NCI-H1930 (cell line): Measurements from ENCODE around the gene RS1.

Experiments used
- DNase-seq, 2 experiments: peaks; one replicate each; lab custom pipeline; 2025; lab: John Stamatoyannopoulos, UW

RS1 gene

GRCh38 chrX:18672008-18672407, at the start of gene RS1:
RS1 (minus strand) TSS chrX:18672108; CDS start chrX:18672068, 40 bp downstream.
- no peak for DNase-seq

- DNase-seq = no peak
Observed at GRCh38 chrX:18719852-18720251, 47.9 kb upstream of the RS1 start.

- DNase-seq = no peak
Observed at GRCh38 chrX:18714910-18715309, 43.0 kb upstream of the RS1 start.

- DNase-seq = no peak
Observed at GRCh38 chrX:18709833-18710232, 37.9 kb upstream of the RS1 start.

GRCh38 chrX:18707426-18708049, 35.6 kb upstream of the RS1 start, which contains the start of gene PPEF1:
PPEF1 (plus strand) TSS chrX:18707645; CDS start chrX:18707781, 136 bp downstream.
- no peak for DNase-seq

- DNase-seq = no peak
Observed at GRCh38 chrX:18702362-18703195, 30.7 kb upstream of the RS1 start.

- no peak for DNase-seq
Observed at GRCh38 chrX:18701621-18702361, 29.9 kb upstream of the RS1 start.

- DNase-seq = peak in 1 of 2 experiments; percentile 10
Observed at GRCh38 chrX:18698737-18699650, 27.1 kb upstream of the RS1 start.

GRCh38 chrX:18696653-18697052, 24.7 kb upstream of the RS1 start:
- no peak for DNase-seq

- no peak for DNase-seq
Observed at GRCh38 chrX:18692541-18692940, 20.6 kb upstream of the RS1 start.

GRCh38 chrX:18691431-18691830, 19.5 kb upstream of the RS1 start:
- no peak for DNase-seq

GRCh38 chrX:18687856-18688495, 16.1 kb upstream of the RS1 start:
- DNase-seq = no peak

GRCh38 chrX:18682979-18683387, 11.1 kb upstream of the RS1 start:
- no peak for DNase-seq

GRCh38 chrX:18681996-18682395, 10.1 kb upstream of the RS1 start:
- no peak for DNase-seq

GRCh38 chrX:18677161-18677869, 5.4 kb upstream of the RS1 start:
- DNase-seq = no peak

GRCh38 chrX:18676470-18676869, 4.6 kb upstream of the RS1 start:
- DNase-seq = peak; percentile 24 to 26

GRCh38 chrX:18676050-18676449, 4.1 kb upstream of the RS1 start:
- DNase-seq = no peak

GRCh38 chrX:18674788-18675735, 3.2 kb upstream of the RS1 start:
- DNase-seq = peak; percentile 34 to 70

GRCh38 chrX:18674417-18674787, 2.5 kb upstream of the RS1 start:
- no peak for DNase-seq
